K562 (cell line): ENCODE results near the gene PEPD.

Source experiments
- CTCF ChIP-seq, 3 experiments: IDR thresholded peaks in 2 of 3; conservative IDR thresholded peaks in 1 of 3; 2 replicates each; pipeline ENCODE4 v1.5.1; 2011 to 2012; ENCODE audit warnings: low read length in 3 of 3, mild to moderate bottlenecking in 3 of 3, control low read depth in 2 of 3, improper control_type of control experiment in 1 of 3, inconsistent platforms in 1 of 3, low read depth in 1 of 3, mixed read lengths in 1 of 3, moderate library complexity in 1 of 3; ENCODE audit not compliant: insufficient read depth in 2 of 3
- GTF2B ChIP-seq: IDR thresholded peaks from 2 replicates; pipeline ENCODE4 v1.6.1; 2011; ENCODE audit not compliant: insufficient read length; ENCODE audit errors: extremely low read depth

GRCh38 chr19:33460221-33460908, 61.2 kb downstream of the PEPD start:
- TF ChIP-seq CTCF (IDR thresholded peaks at IDR 0.05 in 2 of 3, conservative IDR thresholded peaks at IDR 0.05 in 1 of 3; ENCODE audit: insufficient read depth in 2 of 3, low read depth in 1 of 3, low read length in 3 of 3), result no peak
- TF ChIP-seq GTF2B, result no peak
